ENCODE data around the gene DEPDC1B.

The DEPDC1B gene

GRCh38 chr5:60699609-60700415 is at the start of gene DEPDC1B:
DEPDC1B (minus strand) TSS chr5:60700166; CDS start chr5:60700093, 73 bp downstream.
- no peaks in the 10 kb centered on the region for H3K27me3 ChIP-seq (ENCODE audit: control insufficient read depth, insufficient read depth, low read length)
- peak within 1 kb of the TSS; percentile 57 for H3K27ac ChIP-seq
- H3K9me3 ChIP-seq (ENCODE audit: control insufficient read depth, low read length): no peaks in the 10 kb centered on the region
- H3K4me2 ChIP-seq (ENCODE audit: low read length): peak within 1 kb of the TSS; percentile 76
- no peaks in the 10 kb centered on the region for H3K36me3 ChIP-seq (ENCODE audit: control insufficient read depth, insufficient read depth, low read length)
- no peaks in the 10 kb centered on the region for H3K79me2 ChIP-seq
- H3K4me1 ChIP-seq: peaks cover 6% of the 10 kb centered on the region
- peak within 1 kb of the TSS; percentile 99 for H2AFZ ChIP-seq
- H3K4me3 ChIP-seq (ENCODE audit: low read depth, low read length): peak within 1 kb of the TSS; percentile 71
- peak within 1 kb of the TSS; percentile 3 for H3K9ac ChIP-seq
- TF ChIP-seq, protein P1, sequence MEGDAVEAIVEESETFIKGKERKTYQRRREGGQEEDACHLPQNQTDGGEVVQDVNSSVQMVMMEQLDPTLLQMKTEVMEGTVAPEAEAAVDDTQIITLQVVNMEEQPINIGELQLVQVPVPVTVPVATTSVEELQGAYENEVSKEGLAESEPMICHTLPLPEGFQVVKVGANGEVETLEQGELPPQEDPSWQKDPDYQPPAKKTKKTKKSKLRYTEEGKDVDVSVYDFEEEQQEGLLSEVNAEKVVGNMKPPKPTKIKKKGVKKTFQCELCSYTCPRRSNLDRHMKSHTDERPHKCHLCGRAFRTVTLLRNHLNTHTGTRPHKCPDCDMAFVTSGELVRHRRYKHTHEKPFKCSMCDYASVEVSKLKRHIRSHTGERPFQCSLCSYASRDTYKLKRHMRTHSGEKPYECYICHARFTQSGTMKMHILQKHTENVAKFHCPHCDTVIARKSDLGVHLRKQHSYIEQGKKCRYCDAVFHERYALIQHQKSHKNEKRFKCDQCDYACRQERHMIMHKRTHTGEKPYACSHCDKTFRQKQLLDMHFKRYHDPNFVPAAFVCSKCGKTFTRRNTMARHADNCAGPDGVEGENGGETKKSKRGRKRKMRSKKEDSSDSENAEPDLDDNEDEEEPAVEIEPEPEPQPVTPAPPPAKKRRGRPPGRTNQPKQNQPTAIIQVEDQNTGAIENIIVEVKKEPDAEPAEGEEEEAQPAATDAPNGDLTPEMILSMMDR (IDR thresholded peaks at IDR 0.05): peak; percentile 5

DNA sequence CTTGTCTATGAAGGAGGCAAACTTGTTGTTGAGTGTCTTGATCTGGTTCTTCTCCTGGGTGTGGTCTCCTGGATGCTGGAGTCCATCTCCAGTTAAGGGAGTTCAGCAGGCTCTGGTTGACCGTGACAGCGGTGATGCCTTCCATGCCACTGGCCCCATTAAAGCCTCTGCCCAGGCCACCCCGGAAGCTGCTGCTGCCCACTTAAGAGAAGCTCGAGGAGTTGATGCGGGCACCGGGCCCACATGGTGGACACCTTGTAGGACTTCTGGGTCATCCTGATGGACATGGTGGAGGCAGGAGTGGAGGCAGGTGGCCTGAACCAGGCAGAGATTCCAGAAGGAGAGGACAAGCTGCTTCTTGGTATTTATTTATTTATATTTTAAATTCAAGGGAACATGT is 44.7 kb upstream of the DEPDC1B start:
- Histone ChIP-seq H3K79me2 (no peaks in the 10 kb centered on the region), H3K9ac (no peak overlapping the region), H3K27me3 (ENCODE audit: control insufficient read depth, insufficient read depth, low read length) (no peaks in the 10 kb centered on the region), H3K9me3 (ENCODE audit: control insufficient read depth, low read length) (no peaks in the 10 kb centered on the region), H2AFZ (no peak overlapping the region), H3K4me3 (ENCODE audit: low read depth, low read length) (no peak overlapping the region), H3K36me3 (ENCODE audit: control insufficient read depth, insufficient read depth, low read length) (no peaks in the 10 kb centered on the region), H3K4me2 (ENCODE audit: low read length) (no peak overlapping the region), H3K4me1 (no peaks in the 10 kb centered on the region), H3K27ac (no peak overlapping the region)
- TF ChIP-seq, protein P1 (IDR thresholded peaks at IDR 0.05): no peak

DNA sequence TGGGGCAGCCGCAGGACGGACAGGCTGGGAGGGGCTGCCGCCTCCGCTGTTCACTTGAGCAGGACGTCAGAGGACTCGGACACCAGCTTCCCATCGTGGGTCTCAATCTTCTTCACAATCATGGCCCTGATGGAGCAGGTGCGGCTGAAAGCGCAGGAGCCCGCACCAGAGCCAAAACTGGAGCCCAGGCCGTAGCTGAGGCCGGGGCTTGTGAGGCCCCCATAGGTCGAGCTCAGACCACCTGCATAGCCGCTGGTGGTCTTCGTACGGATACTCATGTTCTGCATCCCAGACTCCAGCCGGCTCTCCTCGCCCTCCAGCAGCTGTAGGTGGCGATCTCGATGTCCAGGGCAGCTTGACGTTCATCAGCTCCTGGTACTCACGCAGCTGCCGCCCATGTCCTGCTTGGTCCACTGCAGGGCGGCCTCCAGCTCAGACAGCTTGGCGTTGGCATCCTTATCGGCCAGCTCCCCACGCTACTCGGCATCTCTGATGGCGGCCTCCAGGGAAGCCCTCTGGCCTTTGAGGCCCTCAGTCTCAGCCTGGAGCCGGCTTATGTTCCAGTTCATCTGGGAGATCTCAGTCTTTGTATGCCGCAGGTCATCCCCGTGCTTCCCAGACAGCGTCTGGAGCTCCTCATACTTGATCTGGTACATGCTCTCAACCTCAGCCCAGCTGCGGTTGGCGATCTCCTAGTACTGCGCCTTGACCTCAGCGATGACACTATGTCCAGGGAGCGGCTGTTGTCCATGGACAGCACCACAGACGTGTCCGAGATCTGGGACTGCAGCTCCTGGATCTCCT is 43.7 kb upstream of the DEPDC1B start:
- TF ChIP-seq, protein P1 (IDR thresholded peaks at IDR 0.05): no peak
- no peaks in the 10 kb centered on the region for H3K27me3 ChIP-seq (ENCODE audit: control insufficient read depth, insufficient read depth, low read length)
- H3K36me3 ChIP-seq (ENCODE audit: control insufficient read depth, insufficient read depth, low read length): no peaks in the 10 kb centered on the region
- no peaks in the 10 kb centered on the region for H3K4me1 ChIP-seq
- H3K79me2 ChIP-seq: no peaks in the 10 kb centered on the region
- no peak overlapping the region for H3K4me2 ChIP-seq (ENCODE audit: low read length)
- no peaks in the 10 kb centered on the region for H3K9me3 ChIP-seq (ENCODE audit: control insufficient read depth, low read length)
- H3K9ac ChIP-seq: no peak overlapping the region
- no peak overlapping the region for H2AFZ ChIP-seq
- H3K4me3 ChIP-seq (ENCODE audit: low read depth, low read length): no peak overlapping the region
- H3K27ac ChIP-seq: no peak overlapping the region

DNA sequence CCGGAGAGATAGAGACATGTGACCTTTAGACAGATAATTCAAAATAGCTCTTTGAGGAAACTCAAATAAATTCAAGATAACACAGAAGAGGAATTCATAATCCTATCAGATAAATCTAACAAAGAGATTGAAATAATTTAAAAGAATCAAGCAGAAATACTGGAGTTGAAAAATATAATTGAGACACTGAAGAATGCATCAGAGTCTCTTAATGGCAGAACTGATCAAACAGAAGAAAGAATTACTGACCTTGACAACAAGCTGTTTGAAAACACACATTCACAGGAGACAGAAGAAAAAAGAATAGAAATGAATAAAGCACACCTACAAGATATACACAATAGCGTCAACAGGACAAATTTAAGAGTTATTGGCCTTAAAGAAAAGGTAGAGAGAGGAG is 40.4 kb upstream of the DEPDC1B start:
- no peaks in the 10 kb centered on the region for H3K36me3 ChIP-seq (ENCODE audit: control insufficient read depth, insufficient read depth, low read length)
- no peak overlapping the region for H3K9ac ChIP-seq
- no peaks in the 10 kb centered on the region for H3K27me3 ChIP-seq (ENCODE audit: control insufficient read depth, insufficient read depth, low read length)
- no peaks in the 10 kb centered on the region for H3K4me1 ChIP-seq
- no peak overlapping the region for H3K4me2 ChIP-seq (ENCODE audit: low read length)
- no peak overlapping the region for H2AFZ ChIP-seq
- TF ChIP-seq, protein P1 (IDR thresholded peaks at IDR 0.05): no peak
- no peak overlapping the region for H3K27ac ChIP-seq
- H3K4me3 ChIP-seq (ENCODE audit: low read depth, low read length): no peak overlapping the region
- no peaks in the 10 kb centered on the region for H3K79me2 ChIP-seq
- no peaks in the 10 kb centered on the region for H3K9me3 ChIP-seq (ENCODE audit: control insufficient read depth, low read length)
